Neural progenitor cell (in vitro differentiated cells): ENCODE results near the gene CLDN15. TPM values are rescaled to one million over a fixed set of nuclear protein-coding genes. Genes with fewer than 3 reads are reported as not detected.

Experiments
- DNase-seq: peaks from one replicate; pipeline ENCODE4 v3.0.0-alpha.2; 2016; ENCODE audit warnings: low spot score
- H2AFZ ChIP-seq: fragments of 200-600 bp; sonication (generic); replicated peaks from 2 replicates; pipeline ENCODE4 v1.6.1; 2016; ENCODE audit warnings: antibody characterized with exemption
- H3F3A ChIP-seq: fragments of 200-600 bp; sonication (generic); 2 replicates; pipeline ENCODE4 v1.6.1; 2016; ENCODE audit warnings: antibody characterized with exemption, low read depth
- H3K27ac ChIP-seq: fragments of 200-600 bp; sonication (generic); 2 replicates; pipeline ENCODE4 v1.5.1; 2016; ENCODE audit warnings: mild to moderate bottlenecking
- H3K27me3 ChIP-seq: fragments of 200-600 bp; sonication (generic); 2 replicates; pipeline ENCODE4 v1.6.1; 2016; ENCODE audit warnings: mild to moderate bottlenecking, moderate library complexity
- H3K36me3 ChIP-seq: fragments of 200-600 bp; sonication (generic); 2 replicates; pipeline ENCODE4 v1.5.1; 2016
- H3K4me1 ChIP-seq: fragments of 200-600 bp; sonication (generic); 2 replicates; pipeline ENCODE4 v1.6.1; 2016; ENCODE audit warnings: mixed run types
- H3K4me2 ChIP-seq: fragments of 200-600 bp; sonication (generic); 2 replicates; pipeline ENCODE4 v1.6.1; 2016
- H3K4me3 ChIP-seq: fragments of 200-600 bp; sonication (generic); 2 replicates; pipeline ENCODE4 v1.5.1; 2016
- H3K79me2 ChIP-seq: fragments of 200-600 bp; sonication (generic); 2 replicates; pipeline ENCODE4 v1.6.1; 2016; ENCODE audit warnings: low read depth
- H3K9ac ChIP-seq: fragments of 200-600 bp; sonication (generic); 2 replicates; pipeline ENCODE4 v1.6.1; 2016
- H3K9me3 ChIP-seq: fragments of 200-600 bp; sonication (generic); 2 replicates; pipeline ENCODE4 v1.5.1; 2016; ENCODE audit warnings: low read depth
- H4K20me1 ChIP-seq: fragments of 200-600 bp; sonication (generic); 2 replicates; pipeline ENCODE4 v1.6.1; 2016; ENCODE audit warnings: low read depth
- H3K27ac Mint-ChIP-seq: 3 replicates; pipeline ENCODE4 v1.8.0; 2021; ENCODE audit warnings: mixed read lengths
- H3K27me3 Mint-ChIP-seq: 2 replicates; pipeline ENCODE4 v1.8.0; 2022; ENCODE audit warnings: low read depth, mild to moderate bottlenecking, inconsistent platforms, moderate library complexity, mixed read lengths; ENCODE audit not compliant: insufficient read depth
- H3K36me3 Mint-ChIP-seq: 3 replicates; pipeline ENCODE4 v1.8.0; 2021; ENCODE audit warnings: mixed read lengths
- H3K4me1 Mint-ChIP-seq: 3 replicates; pipeline ENCODE4 v1.8.0; 2021; ENCODE audit warnings: mixed read lengths
- H3K4me3 Mint-ChIP-seq: 3 replicates; pipeline ENCODE4 v1.8.0; 2021; ENCODE audit warnings: mild to moderate bottlenecking, moderate library complexity, mixed read lengths
- H3K9me3 Mint-ChIP-seq: 3 replicates; pipeline ENCODE4 v1.8.0; 2020; ENCODE audit warnings: mixed read lengths
- CTCF ChIP-seq: fragments of 200-600 bp; sonication (generic); IDR thresholded peaks from 2 replicates; pipeline ENCODE4 v1.5.1; 2017; ENCODE audit warnings: antibody characterized with exemption, mild to moderate bottlenecking
- EZH2 ChIP-seq: fragments of 200-600 bp; sonication (generic); IDR thresholded peaks from 2 replicates; pipeline ENCODE4 v1.6.1; 2017; ENCODE audit warnings: antibody characterized with exemption, mild to moderate bottlenecking, moderate library complexity
- EZH2phosphoT487 ChIP-seq: fragments of 200-600 bp; sonication (generic); IDR thresholded peaks from 2 replicates; pipeline ENCODE4 v1.6.1; 2017; ENCODE audit warnings: antibody characterized with exemption
- total RNA-seq: library from RNA; depleted of rRNA; stranded (reverse); fragments of >200 nt; gene quantifications from 2 replicates; pipeline ENCODE4 v1.2.3, GENCODE V29; 2015; ENCODE audit warnings: low replicate concordance

The CLDN15 gene
- total RNA-seq, 1 donor from 2014 or later = 1.2 TPM

- peaks cover 6% of the 10 kb centered on the region for H4K20me1 ChIP-seq
- no peak overlapping the region for H3K9ac ChIP-seq
- no peak overlapping the region for H3K4me2 ChIP-seq
- Mint-ChIP-seq H3K4me1 (peaks cover 5% of the 10 kb centered on the region), H3K9me3 (no peaks in the 10 kb centered on the region), H3K27ac (no peak overlapping the region), H3K4me3 (no peak overlapping the region), H3K36me3 (peaks cover 1% of the 10 kb centered on the region), H3K27me3 (peaks cover 6% of the 10 kb centered on the region)
- no peaks in the 10 kb centered on the region for H3K4me1 ChIP-seq
- no peaks in the 10 kb centered on the region for H3K27me3 ChIP-seq
- H3K36me3 ChIP-seq = no peaks in the 10 kb centered on the region
- H2AFZ ChIP-seq = no peak overlapping the region
- H3K27ac ChIP-seq = no peak overlapping the region
- H3K4me3 ChIP-seq = no peak overlapping the region
- peak; percentile 32 for DNase-seq
- H3K9me3 ChIP-seq = no peaks in the 10 kb centered on the region
- peaks cover 11% of the 10 kb centered on the region for H3F3A ChIP-seq
- TF ChIP-seq EZH2phosphoT487 = no peak
- TF ChIP-seq CTCF = peak; percentile 46
- H3K79me2 ChIP-seq = no peaks in the 10 kb centered on the region
These were observed 2.6 kb downstream of the CLDN15 start for GRCh38 chr7:101235050-101235449.

GRCh38 chr7:101234636-101235035 is 3.0 kb downstream of the CLDN15 start:
- no peak for DNase-seq
- H3K4me2 ChIP-seq = no peak overlapping the region

GRCh38 chr7:101233907-101234547 is 3.6 kb downstream of the CLDN15 start:
- Histone ChIP-seq H3K9me3 (no peaks in the 10 kb centered on the region), H3K27me3 (no peaks in the 10 kb centered on the region), H2AFZ (no peak overlapping the region), H3K36me3 (no peaks in the 10 kb centered on the region), H4K20me1 (peaks cover 6% of the 10 kb centered on the region), H3K27ac (no peak overlapping the region), H3K4me2 (no peak overlapping the region), H3F3A (peaks cover 11% of the 10 kb centered on the region), H3K4me3 (no peak overlapping the region), H3K9ac (no peak overlapping the region), H3K79me2 (no peaks in the 10 kb centered on the region), H3K4me1 (no peaks in the 10 kb centered on the region)
- DNase-seq = no peak
- peaks cover 1% of the 10 kb centered on the region for H3K36me3 Mint-ChIP-seq
- no peaks in the 10 kb centered on the region for H3K9me3 Mint-ChIP-seq
- no peak overlapping the region for H3K4me3 Mint-ChIP-seq
- no peak overlapping the region for H3K27ac Mint-ChIP-seq
- H3K27me3 Mint-ChIP-seq = peaks cover 9% of the 10 kb centered on the region
- TF ChIP-seq CTCF (no peak), EZH2 (no peak), EZH2phosphoT487 (no peak)
- peaks cover 5% of the 10 kb centered on the region for H3K4me1 Mint-ChIP-seq

More at GRCh38 chr7:101234636-101235035, 3.0 kb downstream of the CLDN15 start:
- Histone ChIP-seq H3K79me2 (no peaks in the 10 kb centered on the region), H4K20me1 (peaks cover 6% of the 10 kb centered on the region), H3K27ac (no peak overlapping the region), H3K9me3 (no peaks in the 10 kb centered on the region), H3K9ac (no peak overlapping the region), H3K4me1 (no peaks in the 10 kb centered on the region), H3K36me3 (no peaks in the 10 kb centered on the region), H3K4me3 (no peak overlapping the region), H2AFZ (no peak overlapping the region), H3F3A (peaks cover 11% of the 10 kb centered on the region), H3K27me3 (no peaks in the 10 kb centered on the region)
- no peak overlapping the region for H3K4me3 Mint-ChIP-seq
- no peak overlapping the region for H3K27ac Mint-ChIP-seq
- peaks cover 1% of the 10 kb centered on the region for H3K36me3 Mint-ChIP-seq
- no peaks in the 10 kb centered on the region for H3K9me3 Mint-ChIP-seq
- no peak for TF ChIP-seq EZH2phosphoT487
- TF ChIP-seq CTCF = no peak
- no peak for TF ChIP-seq EZH2
- peaks cover 6% of the 10 kb centered on the region for H3K27me3 Mint-ChIP-seq
- H3K4me1 Mint-ChIP-seq = peaks cover 5% of the 10 kb centered on the region
